ENCODE results near the gene CNTNAP2.

CNTNAP2 gene

GRCh38 chr7:146172112-146172511 is 55.5 kb downstream of the CNTNAP2 start:
- H3K27me3 ChIP-seq (ENCODE audit: low read length) = no peaks in the 10 kb centered on the region
- no peaks in the 10 kb centered on the region for H3K79me2 ChIP-seq (ENCODE audit: insufficient read depth, low read length)
- H3K4me2 ChIP-seq (ENCODE audit: low read depth, low read length, poor library complexity, severe bottlenecking) = no peak overlapping the region
- no peak overlapping the region for H3K4me3 ChIP-seq (ENCODE audit: insufficient read depth, low read length, poor library complexity, severe bottlenecking)
- H3K9me2 ChIP-seq (replicated peaks; ENCODE audit: insufficient read depth, low read length) = no peaks in the 10 kb centered on the region
- TF ChIP-seq CTCF (IDR thresholded peaks at IDR 0.05; ENCODE audit: insufficient read depth, low read length, poor library complexity, severe bottlenecking) (no peak), EZH2phosphoT487 (conservative IDR thresholded peaks at IDR 0.05; ENCODE audit: low read length) (no peak)
- H3F3A ChIP-seq (ENCODE audit: insufficient read depth) = no peaks in the 10 kb centered on the region
- H2AFZ ChIP-seq (ENCODE audit: low read depth, low read length, severe bottlenecking) = no peak overlapping the region
- H3K9ac ChIP-seq (ENCODE audit: low read length) = no peak overlapping the region
- H3K36me3 ChIP-seq (ENCODE audit: low read length) = no peaks in the 10 kb centered on the region
- H3K9me3 ChIP-seq (ENCODE audit: insufficient read depth, low read length) = no peaks in the 10 kb centered on the region
- H4K20me1 ChIP-seq (ENCODE audit: low read depth, low read length) = no peaks in the 10 kb centered on the region
- H3K27ac ChIP-seq (ENCODE audit: low read depth, low read length) = no peak overlapping the region

GRCh38 chr7:146175716-146176115 is 59.1 kb downstream of the CNTNAP2 start:
- no peak overlapping the region for H2AFZ ChIP-seq (ENCODE audit: low read depth, low read length, severe bottlenecking)
- no peak overlapping the region for H3K9ac ChIP-seq (ENCODE audit: low read length)
- H3K4me3 ChIP-seq (ENCODE audit: insufficient read depth, low read length, poor library complexity, severe bottlenecking) = no peak overlapping the region
- no peaks in the 10 kb centered on the region for H3K36me3 ChIP-seq (ENCODE audit: low read length)
- TF ChIP-seq CTCF (IDR thresholded peaks at IDR 0.05; ENCODE audit: insufficient read depth, low read length, poor library complexity, severe bottlenecking) (no peak), EZH2phosphoT487 (conservative IDR thresholded peaks at IDR 0.05; ENCODE audit: low read length) (no peak)
- no peaks in the 10 kb centered on the region for H4K20me1 ChIP-seq (ENCODE audit: low read depth, low read length)
- H3K9me3 ChIP-seq (ENCODE audit: insufficient read depth, low read length) = no peaks in the 10 kb centered on the region
- H3K4me2 ChIP-seq (ENCODE audit: low read depth, low read length, poor library complexity, severe bottlenecking) = no peak overlapping the region
- no peak overlapping the region for H3K27ac ChIP-seq (ENCODE audit: low read depth, low read length)
- H3K79me2 ChIP-seq (ENCODE audit: insufficient read depth, low read length) = no peaks in the 10 kb centered on the region
- H3K9me2 ChIP-seq (replicated peaks; ENCODE audit: insufficient read depth, low read length) = no peaks in the 10 kb centered on the region
- no peaks in the 10 kb centered on the region for H3K27me3 ChIP-seq (ENCODE audit: low read length)
- no peaks in the 10 kb centered on the region for H3F3A ChIP-seq (ENCODE audit: insufficient read depth)

- Histone ChIP-seq H3K27ac (ENCODE audit: low read depth, low read length) (no peak overlapping the region), H3K4me3 (ENCODE audit: insufficient read depth, low read length, poor library complexity, severe bottlenecking) (no peak overlapping the region), H3K79me2 (ENCODE audit: insufficient read depth, low read length) (no peaks in the 10 kb centered on the region), H3K36me3 (ENCODE audit: low read length) (no peaks in the 10 kb centered on the region), H3F3A (ENCODE audit: insufficient read depth) (no peaks in the 10 kb centered on the region), H2AFZ (ENCODE audit: low read depth, low read length, severe bottlenecking) (no peak overlapping the region), H4K20me1 (ENCODE audit: low read depth, low read length) (no peaks in the 10 kb centered on the region), H3K9me3 (ENCODE audit: insufficient read depth, low read length) (no peaks in the 10 kb centered on the region), H3K9me2 (replicated peaks; ENCODE audit: insufficient read depth, low read length) (no peaks in the 10 kb centered on the region), H3K4me2 (ENCODE audit: low read depth, low read length, poor library complexity, severe bottlenecking) (no peak overlapping the region), H3K27me3 (ENCODE audit: low read length) (no peaks in the 10 kb centered on the region), H3K9ac (ENCODE audit: low read length) (no peak overlapping the region)
- no peak for TF ChIP-seq EZH2phosphoT487 (conservative IDR thresholded peaks at IDR 0.05; ENCODE audit: low read length)
- TF ChIP-seq CTCF (IDR thresholded peaks at IDR 0.05; ENCODE audit: insufficient read depth, low read length, poor library complexity, severe bottlenecking) = no peak
Measured at GRCh38 chr7:146176860-146177259, 60.3 kb downstream of the CNTNAP2 start.
